Vagina (tissue), 2 donors: Measurements from ENCODE around the gene NEAT1. TPM values are rescaled to one million over a fixed set of nuclear protein-coding genes. Genes with fewer than 3 reads are reported as not detected.

Experiments used
- DNase-seq, 2 donors: peaks; one replicate each; pipeline ENCODE4 v3.0.0-alpha.2; 2017; ENCODE audit errors: extremely low spot score in 2 of 2
- H3K27ac ChIP-seq: fragments of 200-600 bp; sonication (generic); one replicate; pipeline ENCODE4 v1.5.1; 2019
- H3K27me3 ChIP-seq: fragments of 200-600 bp; sonication (generic); one replicate; pipeline ENCODE4 v1.5.1; 2019
- H3K36me3 ChIP-seq, 2 donors: fragments of 200-600 bp; sonication (generic); one replicate each; pipeline ENCODE4 v1.5.1; 2017 to 2019
- H3K4me1 ChIP-seq: fragments of 200-600 bp; sonication (generic); one replicate; pipeline ENCODE4 v1.5.1; 2019
- H3K4me3 ChIP-seq, 2 donors: fragments of 200-600 bp; sonication (generic); 1 replicate in 1 of 2; 2 replicates in 1 of 2; pipeline ENCODE4 v1.5.1; 2016 to 2019
- H3K9me3 ChIP-seq: fragments of 200-600 bp; sonication (generic); one replicate; pipeline ENCODE4 v1.5.1; 2019
- POLR2A ChIP-seq, 2 donors: fragments of 450-650 bp; IDR thresholded peaks; one replicate each; pipeline ENCODE4 v1.6.1; 2017; ENCODE audit warnings: antibody characterized with exemption in 2 of 2, mild to moderate bottlenecking in 2 of 2, moderate library complexity in 2 of 2
- POLR2AphosphoS5 ChIP-seq, 2 donors: sonication (generic); formaldehyde crosslinking; IDR thresholded peaks; one replicate each; pipeline ENCODE4 v1.9.0; 2017; ENCODE audit warnings: antibody characterized with exemption in 2 of 2, mild to moderate bottlenecking in 2 of 2, low read depth in 1 of 2; ENCODE audit not compliant: insufficient read depth in 1 of 2
- intact Hi-C: fragments of 100-400 bp; cut with DNase I; formaldehyde crosslinking; loops from one replicate; pipeline ENCODE4 v1.15.1; 2023
- total RNA-seq: library from RNA; depleted of rRNA; stranded (reverse); fragments of >200 nt; gene quantifications from one replicate; pipeline ENCODE4 v1.2.3, GENCODE V29; 2016
- TF ChIP-seq, protein P1 (sequence below), 3 experiments: fragments of 450-650 bp in 2 of 3; fragments of 200-600 bp in 1 of 3; sonication (generic) in 1 of 3; IDR thresholded peaks; one replicate each; pipeline ENCODE4 v1.5.1; 2017 to 2019; ENCODE audit warnings: antibody characterized with exemption in 3 of 3, mild to moderate bottlenecking in 2 of 3, moderate library complexity in 2 of 3

Gene NEAT1
- total RNA-seq, 1 donor from 2014 or later: 857 TPM

DNA sequence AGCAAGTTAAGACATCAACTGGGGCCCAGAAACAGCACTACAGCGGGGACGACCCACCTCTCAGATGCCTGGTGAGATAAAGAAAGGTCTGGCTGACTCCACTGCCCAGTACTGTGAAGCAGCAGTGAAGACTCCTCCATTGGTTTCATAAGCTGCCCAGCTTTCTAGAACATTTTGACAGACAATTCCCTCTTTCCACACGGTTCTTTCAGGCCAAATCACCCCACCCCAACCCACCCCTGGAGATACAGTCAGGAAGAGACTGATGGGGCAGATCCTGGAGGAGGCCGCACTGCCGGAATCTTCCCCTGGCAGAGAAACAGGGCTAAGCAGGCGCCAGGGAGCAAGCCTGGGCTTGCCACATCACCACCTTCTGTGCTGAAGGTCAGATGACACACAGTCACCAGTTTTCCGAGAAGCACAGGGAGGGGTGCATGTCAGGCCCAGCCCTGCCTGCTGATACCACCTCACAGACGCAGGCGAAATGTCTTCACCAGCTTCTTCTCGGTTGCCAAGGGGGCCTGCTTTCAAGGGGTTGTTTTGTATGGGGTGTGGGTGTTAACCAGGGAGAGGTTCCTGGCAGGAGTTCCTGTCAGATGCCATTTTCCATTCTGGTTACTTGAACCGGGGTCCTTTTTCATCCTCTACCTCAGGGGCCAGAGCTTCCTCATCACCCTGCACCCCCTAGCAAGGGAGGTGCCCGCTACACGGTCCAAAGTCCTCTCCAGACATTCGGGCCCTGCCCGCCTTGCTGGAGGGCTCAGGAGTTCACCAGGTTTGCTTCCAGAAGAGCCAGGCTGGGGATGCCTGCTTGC lies 1.4 kb upstream of the NEAT1 start:
- peak overlapping the region; percentile 58 to 96 for H3K4me3 ChIP-seq
- H3K9me3 ChIP-seq: no peaks in the 10 kb centered on the region
- TF ChIP-seq POLR2A (IDR thresholded peaks at IDR 0.05) (peak in 1 of 2 donors; percentile 73), POLR2AphosphoS5 (IDR thresholded peaks at IDR 0.05; ENCODE audit: insufficient read depth in 1 of 2, low read depth in 1 of 2) (peak; percentile 98 to 99)
- TF ChIP-seq, protein P1, sequence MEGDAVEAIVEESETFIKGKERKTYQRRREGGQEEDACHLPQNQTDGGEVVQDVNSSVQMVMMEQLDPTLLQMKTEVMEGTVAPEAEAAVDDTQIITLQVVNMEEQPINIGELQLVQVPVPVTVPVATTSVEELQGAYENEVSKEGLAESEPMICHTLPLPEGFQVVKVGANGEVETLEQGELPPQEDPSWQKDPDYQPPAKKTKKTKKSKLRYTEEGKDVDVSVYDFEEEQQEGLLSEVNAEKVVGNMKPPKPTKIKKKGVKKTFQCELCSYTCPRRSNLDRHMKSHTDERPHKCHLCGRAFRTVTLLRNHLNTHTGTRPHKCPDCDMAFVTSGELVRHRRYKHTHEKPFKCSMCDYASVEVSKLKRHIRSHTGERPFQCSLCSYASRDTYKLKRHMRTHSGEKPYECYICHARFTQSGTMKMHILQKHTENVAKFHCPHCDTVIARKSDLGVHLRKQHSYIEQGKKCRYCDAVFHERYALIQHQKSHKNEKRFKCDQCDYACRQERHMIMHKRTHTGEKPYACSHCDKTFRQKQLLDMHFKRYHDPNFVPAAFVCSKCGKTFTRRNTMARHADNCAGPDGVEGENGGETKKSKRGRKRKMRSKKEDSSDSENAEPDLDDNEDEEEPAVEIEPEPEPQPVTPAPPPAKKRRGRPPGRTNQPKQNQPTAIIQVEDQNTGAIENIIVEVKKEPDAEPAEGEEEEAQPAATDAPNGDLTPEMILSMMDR (IDR thresholded peaks at IDR 0.05): no peak
- peak overlapping the region; percentile 99 for H3K27ac ChIP-seq
- DNase-seq: peak; percentile 99 to 100
- H3K27me3 ChIP-seq: no peaks in the 10 kb centered on the region
- intact Hi-C loops: loop anchor here (1.0 kb wide), 1 partner anchor 50 kb away; no protein-coding TSS in a partner anchor
- peaks cover 0 to 27% of the 10 kb centered on the region in 2 donors for H3K36me3 ChIP-seq
- H3K4me1 ChIP-seq: peaks cover 46% of the 10 kb centered on the region

DNA sequence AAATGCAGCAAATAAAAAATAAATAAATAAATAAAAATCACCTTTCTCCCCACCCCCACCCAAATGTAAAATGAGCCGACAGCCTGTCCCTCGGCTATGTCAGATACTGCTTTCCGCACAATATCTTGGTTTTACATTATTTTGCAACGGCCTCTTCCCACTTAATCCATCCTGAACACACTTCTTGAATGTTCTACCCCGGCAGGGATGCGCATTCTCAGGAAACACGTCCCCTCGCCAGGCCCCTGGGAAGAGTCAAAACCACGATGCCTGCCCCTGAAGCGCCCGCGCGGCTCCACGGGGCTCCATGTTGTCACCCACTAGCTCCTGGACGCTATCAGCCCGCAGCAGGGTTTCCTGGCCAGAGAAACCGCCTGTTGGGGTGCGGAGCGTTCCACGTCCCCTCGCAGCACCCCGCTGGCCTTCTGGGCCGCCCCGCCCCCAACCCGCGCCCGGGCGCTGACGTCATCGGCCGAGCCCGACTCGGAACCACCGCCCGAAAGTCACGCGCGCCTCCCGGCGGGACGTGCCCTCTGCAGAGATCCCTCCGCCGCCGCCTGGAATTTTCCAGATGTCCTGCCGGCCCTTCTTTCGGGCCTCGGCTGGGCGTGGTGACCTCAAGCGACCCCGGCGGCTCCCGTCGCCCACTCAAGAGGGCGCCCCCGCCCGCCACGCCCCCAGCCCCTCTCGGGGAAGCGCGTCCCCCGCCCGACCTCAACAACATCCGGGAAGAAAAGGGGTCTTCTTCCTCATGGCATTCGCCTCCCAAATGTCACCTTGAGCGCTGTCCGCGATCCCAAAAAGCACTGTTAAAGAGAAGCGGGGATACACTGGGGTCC lies 585 bp upstream of the NEAT1 start:
- Histone ChIP-seq H3K4me3 (peak overlapping the region; percentile 58 to 96), H3K9me3 (no peaks in the 10 kb centered on the region), H3K27me3 (no peaks in the 10 kb centered on the region), H3K36me3 (peaks cover 0 to 35% of the 10 kb centered on the region in 2 donors), H3K4me1 (peaks cover 44% of the 10 kb centered on the region), H3K27ac (peak overlapping the region; percentile 99)
- peak; percentile 96 for DNase-seq
- intact Hi-C loops: loop anchor here (2.0 kb wide), 1 partner anchor 77 kb away; the partner anchor contains the start of gene MALAT1
- TF ChIP-seq POLR2AphosphoS5 (IDR thresholded peaks at IDR 0.05; ENCODE audit: insufficient read depth in 1 of 2, low read depth in 1 of 2) (peak; percentile 45 to 85), POLR2A (IDR thresholded peaks at IDR 0.05) (peak in 1 of 2 donors; percentile 85)
- TF ChIP-seq, protein P1 (IDR thresholded peaks at IDR 0.05): no peak

DNA sequence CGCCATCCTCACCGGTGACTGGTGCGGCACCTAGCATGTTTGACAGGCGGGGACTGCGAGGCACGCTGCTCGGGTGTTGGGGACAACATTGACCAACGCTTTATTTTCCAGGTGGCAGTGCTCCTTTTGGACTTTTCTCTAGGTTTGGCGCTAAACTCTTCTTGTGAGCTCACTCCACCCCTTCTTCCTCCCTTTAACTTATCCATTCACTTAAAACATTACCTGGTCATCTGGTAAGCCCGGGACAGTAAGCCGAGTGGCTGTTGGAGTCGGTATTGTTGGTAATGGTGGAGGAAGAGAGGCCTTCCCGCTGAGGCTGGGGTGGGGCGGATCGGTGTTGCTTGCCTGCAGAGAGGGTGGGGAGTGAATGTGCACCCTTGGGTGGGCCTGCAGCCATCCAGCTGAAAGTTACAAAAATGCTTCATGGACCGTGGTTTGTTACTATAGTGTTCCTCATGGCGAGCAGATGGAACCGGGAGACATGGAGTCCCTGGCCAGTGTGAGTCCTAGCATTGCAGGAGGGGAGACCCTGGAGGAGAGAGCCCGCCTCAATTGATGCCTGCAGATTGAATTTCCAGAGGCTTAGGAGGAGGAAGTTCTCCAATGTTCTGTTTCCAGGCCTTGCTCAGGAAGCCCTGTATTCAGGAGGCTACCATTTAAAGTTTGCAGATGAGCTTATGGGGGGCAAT lies 1.1 kb downstream of the NEAT1 start:
- peaks cover 0 to 37% of the 10 kb centered on the region in 2 donors for H3K36me3 ChIP-seq
- peak in 1 of 2 donors; percentile 93 for DNase-seq
- H3K9me3 ChIP-seq: no peaks in the 10 kb centered on the region
- no peaks in the 10 kb centered on the region for H3K27me3 ChIP-seq
- peak overlapping the region; percentile 99 for H3K27ac ChIP-seq
- peak overlapping the region; percentile 58 to 96 for H3K4me3 ChIP-seq
- intact Hi-C loops: loop anchor here (2.0 kb wide), 1 partner anchor 75 kb away; the partner anchor contains the start of gene MALAT1
- peaks cover 44% of the 10 kb centered on the region for H3K4me1 ChIP-seq
- TF ChIP-seq POLR2AphosphoS5 (IDR thresholded peaks at IDR 0.05; ENCODE audit: insufficient read depth in 1 of 2, low read depth in 1 of 2) (peak in 1 of 2 donors; percentile 33), POLR2A (IDR thresholded peaks at IDR 0.05) (no peak)
- TF ChIP-seq, protein P1 (IDR thresholded peaks at IDR 0.05): no peak

- Histone ChIP-seq H3K9me3 (no peaks in the 10 kb centered on the region), H3K4me3 (peak overlapping the region; percentile 58 to 96), H3K27ac (peak overlapping the region; percentile 99), H3K27me3 (no peaks in the 10 kb centered on the region), H3K36me3 (peaks cover 0 to 37% of the 10 kb centered on the region in 2 donors), H3K4me1 (peaks cover 47% of the 10 kb centered on the region)
- peak in 1 of 2 donors; percentile 93 for DNase-seq
- TF ChIP-seq, protein P1 (IDR thresholded peaks at IDR 0.05): no peak
- TF ChIP-seq POLR2AphosphoS5 (IDR thresholded peaks at IDR 0.05; ENCODE audit: insufficient read depth in 1 of 2, low read depth in 1 of 2): peak; percentile 7 to 48
- intact Hi-C loops: no loop called here
These were observed 1.9 kb downstream of the NEAT1 start for GRCh38 chr11:65424205-65425104.
